Fibroblast of skin of left biceps (primary cell): Measurements from ENCODE around the gene KLF18.
"Not testable (repeated sequence)": the region's sequence is repeated elsewhere in the genome, so short reads cannot be mapped to it uniquely, and the experiment has no call there.

Experiments used
- DNase-seq, 2 experiments: peaks; one replicate each; pipeline ENCODE4 v3.0.0-alpha.2; 2013; ENCODE audit warnings: low read depth in 2 of 2

The KLF18 gene

DNA sequence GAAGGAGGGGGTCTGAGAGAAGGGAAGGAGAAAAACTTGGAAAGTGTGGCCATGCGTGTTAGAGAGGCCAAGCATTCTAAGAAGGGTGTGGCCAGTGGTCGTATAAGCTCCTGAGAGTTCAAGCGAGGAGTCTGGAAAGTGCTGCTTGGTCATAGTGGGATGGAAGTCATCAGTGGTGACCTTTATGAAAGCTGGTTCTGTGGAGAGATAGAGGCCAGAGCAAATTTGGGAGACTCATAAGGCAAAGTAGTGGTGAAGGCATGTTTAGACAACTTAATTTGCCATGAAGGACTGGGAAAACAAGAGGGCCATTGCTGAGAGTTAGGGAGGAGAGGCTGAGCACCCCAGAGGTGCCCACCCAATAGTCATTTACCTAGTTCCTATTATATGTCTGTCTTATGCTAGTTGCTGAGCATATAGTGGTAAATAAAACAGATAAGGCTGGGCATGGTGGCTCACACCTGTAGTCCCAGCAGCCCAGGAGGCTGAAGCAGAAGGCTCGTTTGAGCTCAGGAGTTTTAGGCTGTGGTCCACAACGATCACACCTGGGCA, 21.0 kb downstream of the KLF18 start:
- no peak for DNase-seq

DNA sequence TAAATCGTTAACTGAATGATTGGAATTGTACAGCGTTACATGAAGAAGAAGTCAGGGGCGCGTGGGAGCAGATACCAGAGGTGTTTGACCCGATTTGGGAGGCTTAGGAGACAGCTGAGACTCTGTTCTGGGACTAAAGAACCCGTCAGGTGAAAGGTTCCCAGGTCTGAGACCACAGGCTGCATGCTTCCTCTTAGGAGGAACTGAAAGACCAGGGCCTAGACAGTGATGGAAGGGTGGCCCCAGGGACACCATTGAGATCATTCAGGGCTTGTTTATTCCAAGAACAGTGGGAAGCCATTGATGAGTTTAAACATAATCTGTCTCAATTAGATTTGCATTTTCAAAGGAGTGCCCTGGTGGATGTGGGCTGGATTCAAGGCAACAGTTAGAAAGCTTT, 21.9 kb downstream of the KLF18 start:
- no peak for DNase-seq

DNA sequence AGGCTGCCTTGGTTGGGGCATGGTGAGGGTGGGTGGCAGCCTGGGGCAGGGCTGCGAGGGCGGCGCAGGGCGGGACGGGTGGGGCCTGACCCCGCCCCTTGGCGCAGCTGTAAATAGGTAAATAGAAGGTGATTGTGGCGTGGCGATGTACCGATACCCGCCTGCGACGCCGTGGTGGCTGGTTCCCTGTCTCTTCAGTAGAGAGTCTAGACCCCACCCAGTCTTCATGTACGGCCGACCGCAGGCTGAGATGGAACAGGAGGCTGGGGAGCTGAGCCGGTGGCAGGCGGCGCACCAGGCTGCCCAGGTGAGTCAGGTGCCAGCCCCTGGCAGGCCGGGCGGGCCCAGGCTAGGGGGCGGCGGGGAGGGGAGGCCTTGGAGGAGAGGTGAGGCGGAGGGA, 22.7 kb downstream of the KLF18 start, which contains the start of gene KLF17:
KLF17 (plus strand) TSS at position 140 of the 400 bp plus-strand sequence; CDS start at position 227, 87 bp downstream.
- no peak for DNase-seq

DNA sequence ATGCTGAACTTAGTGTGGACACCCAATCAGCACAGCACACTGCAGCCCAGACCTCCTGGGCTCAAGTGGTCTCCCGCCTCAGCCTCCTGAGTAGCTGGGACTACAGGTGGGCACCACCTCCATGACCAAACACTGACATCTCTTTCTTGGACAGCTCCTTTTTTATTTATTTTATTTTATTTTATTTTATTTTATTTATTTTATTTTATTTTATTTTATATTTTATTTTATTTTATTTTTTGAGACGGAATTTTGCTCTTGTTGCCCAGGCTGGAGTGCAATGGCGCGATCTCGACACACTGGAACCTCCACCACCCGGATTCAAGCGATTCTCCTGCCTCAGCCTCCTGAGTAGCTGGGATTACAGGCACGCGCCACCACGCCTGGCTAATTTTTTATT, 24.2 kb downstream of the KLF18 start:
- DNase-seq = not testable (repeated sequence)

DNA sequence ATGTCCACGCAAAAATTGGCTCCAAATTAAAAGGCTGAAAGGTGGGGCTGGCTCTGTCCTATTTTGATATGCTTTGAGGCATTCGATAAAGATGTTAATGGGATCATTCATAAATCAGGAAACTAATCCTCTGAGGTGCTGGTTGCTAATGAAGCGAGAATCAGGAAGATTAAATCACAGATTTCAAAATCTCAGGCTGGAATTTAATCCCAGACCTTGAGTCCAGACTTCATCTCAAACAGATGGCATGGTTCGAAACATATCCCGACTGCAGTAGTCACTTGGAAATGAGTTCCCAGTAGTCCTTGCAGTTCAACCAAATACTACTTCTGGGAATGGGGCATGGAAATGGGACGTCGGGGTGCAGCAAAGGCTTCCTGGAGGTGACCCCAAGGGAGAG, 27.3 kb downstream of the KLF18 start:
- no peak for DNase-seq

DNA sequence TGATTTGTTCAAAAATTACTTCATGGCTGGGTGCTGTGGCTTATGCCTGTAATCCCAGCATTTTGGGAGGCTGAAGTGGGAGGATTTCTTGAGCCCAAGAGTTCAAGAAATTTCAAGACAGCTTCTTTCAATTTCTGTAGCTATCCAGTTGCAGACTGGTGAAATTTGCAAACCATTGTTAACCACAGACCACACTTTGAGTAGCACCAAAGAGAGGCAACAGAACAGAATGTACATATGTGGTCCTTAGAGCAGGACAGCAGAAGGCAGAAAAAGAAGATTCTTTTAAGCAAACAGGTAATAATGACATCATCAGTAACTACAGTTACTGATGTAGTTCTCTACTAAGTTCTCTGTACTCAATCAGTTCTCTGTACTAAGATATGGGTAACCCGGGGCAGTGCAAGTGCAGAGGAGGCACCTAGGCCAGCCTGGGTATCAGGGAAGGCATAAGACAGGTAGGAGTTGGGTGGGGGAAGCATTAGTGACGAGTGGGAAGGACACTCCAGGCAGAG, 28.3 kb downstream of the KLF18 start:
- DNase-seq = no peak

DNA sequence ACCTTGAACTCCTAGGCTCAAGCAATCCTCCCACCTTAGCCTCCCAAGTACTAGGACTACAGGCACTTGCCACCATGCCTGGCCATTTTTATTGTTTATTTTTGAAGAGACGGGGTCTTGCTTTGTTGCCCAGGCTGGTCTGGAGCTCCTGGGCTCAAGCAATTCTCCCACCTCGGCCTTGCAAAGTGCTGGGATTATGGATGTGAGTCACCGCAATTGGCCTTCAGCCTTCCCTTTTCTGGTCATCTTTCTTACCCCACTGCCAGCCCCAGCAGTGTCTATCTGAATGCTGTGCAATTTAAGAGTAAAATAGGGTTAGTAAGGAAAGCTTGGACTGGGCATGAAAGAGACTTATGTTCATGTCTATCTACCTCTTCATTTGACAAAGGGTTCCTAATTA, 28.9 kb downstream of the KLF18 start:
- DNase-seq = no peak

DNA sequence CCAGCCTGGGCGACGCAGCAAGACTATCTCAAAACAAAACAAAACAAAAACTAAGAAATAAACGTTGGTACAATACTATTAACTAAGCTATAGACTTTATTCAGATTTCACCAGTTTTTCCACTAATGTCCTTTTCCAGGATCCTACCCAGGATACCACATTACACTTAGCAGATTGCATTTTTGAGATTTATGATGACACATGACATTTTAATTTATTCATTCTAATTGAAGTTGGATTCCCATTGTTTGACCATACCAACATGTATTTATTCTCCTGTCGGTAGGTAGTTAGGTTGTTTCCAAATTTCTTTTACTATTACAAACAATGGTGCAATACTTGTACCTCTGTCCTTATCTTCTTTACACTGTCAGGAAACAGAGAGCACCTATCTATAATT, 29.6 kb downstream of the KLF18 start:
- no peak for DNase-seq

DNA sequence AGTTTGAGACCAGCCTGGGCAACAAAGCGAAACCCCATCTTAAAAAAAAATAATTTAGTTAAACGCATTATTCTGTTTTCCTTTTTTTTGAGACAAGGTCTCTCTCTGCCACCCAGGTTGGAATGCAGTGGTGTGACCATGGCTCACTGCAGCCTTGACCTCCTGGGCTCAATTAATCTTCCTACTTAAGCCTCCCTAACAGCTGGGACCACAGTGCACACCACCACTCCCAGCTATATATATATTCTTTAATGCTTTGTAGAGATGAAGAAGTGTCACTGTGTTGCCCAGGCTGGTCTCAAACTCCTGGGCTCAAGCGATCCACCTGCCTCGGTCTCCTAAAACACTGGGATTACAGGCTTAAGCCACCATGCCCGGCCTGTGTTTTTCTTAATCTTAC, 30.5 kb downstream of the KLF18 start:
- DNase-seq = no peak

DNA sequence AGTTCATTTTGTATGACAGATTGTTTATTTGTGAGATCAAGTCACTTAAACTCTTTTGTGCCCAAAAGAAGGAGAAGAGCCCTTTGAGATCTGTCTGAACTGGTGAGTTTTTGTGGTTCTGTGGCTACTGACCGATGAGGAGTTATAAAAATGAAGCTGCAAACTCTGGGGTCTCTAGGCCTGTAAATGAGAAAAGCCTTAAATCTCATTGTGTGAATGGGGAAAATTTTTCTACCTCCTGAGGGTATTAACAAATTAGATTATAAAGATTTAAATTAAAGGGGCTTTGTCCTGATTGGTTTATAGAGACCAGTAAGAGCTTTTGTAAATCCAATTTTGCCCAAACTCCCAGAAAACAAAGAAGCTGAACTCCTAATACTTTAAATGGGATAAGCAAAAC, 32.5 kb downstream of the KLF18 start:
- DNase-seq = no peak

DNA sequence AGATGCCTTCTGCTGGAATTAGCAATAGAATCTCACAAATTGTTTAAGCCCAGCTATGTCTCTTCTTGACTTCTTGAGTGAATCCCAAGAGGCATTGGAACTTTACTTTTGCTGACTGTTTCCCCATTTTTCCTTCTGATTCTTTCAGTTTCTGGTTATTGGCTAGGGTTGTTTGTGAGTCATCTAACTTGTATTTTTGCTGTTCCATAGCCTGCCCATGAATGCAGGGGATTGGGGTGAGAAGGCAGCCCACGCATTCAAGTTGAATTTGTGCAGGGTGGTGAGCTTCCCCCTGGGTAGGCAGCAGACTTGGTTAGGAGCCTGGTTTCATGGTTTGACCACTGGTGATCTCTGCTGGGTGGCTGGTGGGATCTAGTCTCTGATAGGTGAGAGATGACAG, 33.2 kb downstream of the KLF18 start:
- peak in 1 of 2 experiments; percentile 12 for DNase-seq

DNA sequence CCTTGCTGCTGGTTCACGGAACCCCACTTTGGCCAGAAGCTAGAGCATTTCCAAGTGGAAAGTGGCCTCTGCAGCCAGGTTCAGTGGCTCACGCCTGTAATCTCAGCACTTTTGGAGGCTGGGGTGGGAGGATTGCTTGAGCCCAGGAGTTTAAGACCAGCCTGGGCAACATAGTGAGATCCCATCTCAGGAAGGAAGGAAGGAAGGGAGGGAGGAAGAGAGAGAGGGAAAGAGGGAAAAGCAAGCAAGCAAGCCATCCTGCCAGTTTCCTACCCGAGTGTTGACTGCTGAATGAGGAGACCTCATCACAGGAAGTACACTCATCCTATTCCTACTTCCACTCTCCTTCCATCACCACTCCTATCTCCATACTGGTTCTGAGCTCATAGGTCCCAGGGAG, 35.6 kb downstream of the KLF18 start:
- DNase-seq = no peak

DNA sequence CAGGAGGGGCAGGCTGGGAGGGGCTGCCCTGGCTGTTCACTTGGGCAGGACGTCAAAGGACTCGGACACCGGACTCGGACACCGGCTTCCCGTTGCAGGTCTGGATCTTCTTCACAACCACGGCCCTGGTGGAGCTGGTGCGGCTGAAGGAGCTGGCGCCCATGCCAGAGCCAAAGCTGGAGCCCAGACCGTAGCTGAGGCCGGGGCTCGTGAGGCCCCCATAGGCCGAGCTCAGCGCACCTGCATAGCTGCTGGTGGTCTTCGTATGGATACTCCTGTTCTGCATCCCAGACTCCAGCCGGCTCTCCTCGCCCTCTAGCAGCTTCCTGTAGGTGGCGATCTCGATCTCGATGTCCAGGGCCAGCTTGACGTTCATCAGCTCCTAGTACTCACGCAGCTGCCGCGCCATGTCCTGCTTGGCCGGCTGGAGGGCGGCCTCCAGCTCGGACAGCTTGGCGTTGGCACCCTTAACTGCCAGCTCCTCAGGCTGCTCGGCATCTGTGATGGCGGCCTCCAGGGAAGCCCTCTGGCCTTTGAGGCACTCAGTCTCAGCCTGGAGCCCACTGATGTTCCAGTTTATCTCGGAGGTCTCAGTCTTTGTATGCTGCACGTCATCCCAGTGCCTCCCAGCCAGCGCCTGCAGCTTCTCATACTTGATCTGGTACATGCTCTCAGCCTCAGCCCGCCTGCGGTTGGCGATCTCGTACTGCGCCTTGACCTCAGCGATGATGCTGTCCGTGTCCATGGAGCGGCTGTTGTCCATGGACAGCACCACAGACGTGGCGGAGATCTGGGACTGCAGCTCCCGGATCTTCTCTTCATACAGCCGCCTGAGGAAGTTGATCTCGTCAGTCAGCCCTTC, 37.9 kb downstream of the KLF18 start:
- no peak for DNase-seq

DNA sequence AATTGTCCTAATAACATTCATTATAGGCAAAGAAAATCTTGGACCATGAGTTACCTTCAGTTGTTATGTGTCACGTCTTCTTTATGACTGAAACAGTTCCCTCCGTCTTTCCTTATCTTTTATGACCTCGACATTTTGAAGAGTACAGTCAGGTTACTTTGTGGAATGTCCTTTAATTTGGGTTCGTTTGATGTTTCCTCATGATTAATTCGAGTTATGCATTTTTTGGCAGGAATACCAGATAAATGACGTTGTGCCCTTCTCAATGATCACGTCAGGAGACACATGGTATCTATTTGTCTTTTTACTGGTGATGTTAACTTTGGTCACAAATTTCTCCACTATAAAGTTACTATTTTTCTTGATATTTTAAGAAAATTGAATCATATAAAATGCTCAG, 40.1 kb downstream of the KLF18 start:
- DNase-seq = no peak

DNA sequence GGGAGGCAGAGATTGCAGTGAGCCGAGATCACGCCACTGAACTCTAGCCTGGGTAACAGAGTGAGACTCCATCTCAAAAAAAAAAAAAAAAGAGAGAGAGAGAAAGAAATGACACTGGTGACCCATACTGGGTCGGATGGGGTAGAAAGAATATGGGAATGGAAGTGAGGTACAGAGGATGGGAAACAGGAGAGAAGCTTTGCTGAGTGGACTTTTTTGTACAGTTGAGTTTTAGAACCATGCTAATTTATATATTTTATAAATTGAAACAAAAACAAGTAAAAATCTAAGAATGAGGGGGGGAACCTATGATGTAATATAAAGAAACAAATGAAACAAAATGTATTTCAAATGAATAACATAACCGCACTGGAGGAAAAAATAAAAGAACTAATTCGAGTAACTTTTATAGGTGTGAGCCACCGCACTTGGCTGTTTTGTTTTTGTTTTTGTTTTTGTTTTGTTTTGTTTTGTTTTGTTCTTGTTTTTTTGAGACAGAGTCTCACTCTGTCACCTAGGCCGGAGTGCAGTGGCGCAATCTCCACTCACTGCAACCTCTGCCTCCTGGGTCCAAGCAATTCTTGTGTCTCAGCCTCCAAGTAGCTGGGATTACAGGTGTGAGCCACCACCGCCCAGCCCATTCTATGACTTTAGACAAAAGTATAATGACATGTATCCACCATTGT, 41.1 kb downstream of the KLF18 start:
- no peak for DNase-seq

DNA sequence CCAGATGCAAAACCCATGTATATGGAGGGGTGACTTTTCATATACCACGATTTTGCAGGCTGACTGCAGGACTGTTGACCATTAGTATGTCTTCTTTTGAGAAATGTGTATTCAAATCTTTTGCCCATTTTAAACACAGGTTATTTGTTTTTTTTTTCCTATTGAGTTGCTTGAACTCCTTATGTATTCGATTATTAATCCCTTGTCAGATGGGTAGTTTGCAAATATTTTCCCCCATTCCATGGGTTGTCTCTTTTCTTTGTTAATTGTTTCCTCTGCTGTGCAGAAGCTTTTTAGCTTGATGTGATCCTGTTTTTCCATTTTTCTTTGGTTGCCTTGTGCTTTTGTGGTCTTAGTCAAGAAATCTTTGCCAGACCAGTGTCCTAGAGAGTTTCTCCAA, 47.4 kb downstream of the KLF18 start:
- no peak for DNase-seq

DNA sequence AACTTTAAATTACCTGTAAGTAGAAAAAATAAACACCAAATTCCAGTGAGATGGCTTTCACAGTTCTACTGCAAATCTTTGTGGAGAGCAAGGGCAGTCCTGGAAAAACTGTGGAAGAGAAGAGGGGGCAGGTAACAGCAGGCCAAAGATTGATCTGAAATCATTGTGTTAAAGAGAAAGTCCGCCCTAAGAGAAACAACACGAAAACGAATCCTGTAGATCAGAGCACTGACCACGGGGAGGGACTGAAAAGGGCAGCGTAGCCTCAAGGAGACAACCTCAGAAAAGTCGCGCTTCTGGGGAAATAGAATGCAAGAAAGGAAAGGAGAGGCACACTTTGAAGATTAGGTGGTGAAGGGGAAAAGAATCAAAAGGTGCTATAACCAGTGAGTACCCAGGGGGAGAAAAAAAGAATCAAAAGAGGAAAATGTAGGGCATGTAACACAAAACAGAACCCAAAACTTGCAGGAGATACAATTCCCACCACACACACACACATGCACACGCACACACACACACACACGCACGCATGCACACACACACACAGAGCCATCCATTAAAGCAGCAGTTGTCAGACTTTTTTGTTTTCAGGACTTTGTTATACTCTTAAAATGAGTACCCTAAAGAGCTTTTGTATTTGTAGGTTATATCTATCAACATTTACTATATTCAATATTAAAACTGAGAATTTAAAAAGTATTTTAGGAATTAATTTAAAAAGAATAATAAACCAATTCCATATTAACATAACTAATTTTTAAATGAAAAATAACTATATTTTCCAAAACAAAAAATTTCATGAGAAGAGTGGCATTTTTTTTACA, 50.8 kb downstream of the KLF18 start:
- DNase-seq = no peak

DNA sequence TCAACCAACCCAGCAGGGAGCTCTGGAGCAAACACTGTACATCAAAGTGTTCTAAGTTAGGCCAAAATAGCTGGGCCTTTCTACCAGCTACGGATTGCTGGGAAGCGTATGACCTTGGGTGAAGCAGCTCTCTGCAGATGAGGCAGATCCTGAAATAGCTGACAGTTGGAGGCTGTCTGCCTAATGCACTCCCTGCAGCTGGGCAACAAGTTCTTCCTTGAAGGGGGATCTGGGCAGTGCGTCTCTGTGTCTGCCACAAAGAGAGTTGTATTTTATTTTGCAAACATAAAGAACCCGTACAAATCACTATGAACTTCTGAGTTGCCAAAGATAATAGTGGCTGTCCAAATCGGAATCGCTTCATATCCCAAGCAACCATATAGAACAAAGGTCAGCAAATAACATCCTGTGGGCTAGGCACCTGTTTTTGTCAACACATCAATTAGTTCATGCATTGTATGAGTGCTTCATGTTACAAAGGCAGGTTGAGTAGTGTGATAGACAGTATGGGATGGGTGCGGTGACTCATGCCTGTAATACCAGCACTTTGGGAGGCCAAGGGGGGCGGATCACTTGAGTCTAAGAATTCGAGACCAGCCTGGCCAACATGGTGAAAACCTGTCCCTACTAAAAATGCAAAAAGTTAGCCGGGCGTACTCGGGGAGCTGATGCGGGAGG, 51.9 kb downstream of the KLF18 start:
- DNase-seq = no peak
